Thyroid gland (tissue), 4 donors: Measurements from ENCODE around the gene PTPRB.

ENCODE experiments used
- CTCF ChIP-seq, 6 experiments: fragments of 200-600 bp in 3 of 6; fragments of 450-650 bp in 3 of 6; sonication (generic) in 3 of 6; IDR thresholded peaks; one replicate each; pipeline ENCODE4 v1.5.1; 2016 to 2019; ENCODE audit warnings: antibody characterized with exemption in 6 of 6, mild to moderate bottlenecking in 2 of 6, inconsistent platforms in 1 of 6, moderate library complexity in 1 of 6
- POLR2A ChIP-seq, 2 donors: fragments of 450-650 bp; IDR thresholded peaks; one replicate each; pipeline ENCODE4 v1.6.1; 2017; ENCODE audit warnings: antibody characterized with exemption in 2 of 2, mild to moderate bottlenecking in 2 of 2, moderate library complexity in 1 of 2

GRCh38 chr12:70627677-70628076, 9.6 kb downstream of the PTPRB start:
- TF ChIP-seq CTCF (IDR thresholded peaks at IDR 0.05) (no peak), POLR2A (IDR thresholded peaks at IDR 0.05) (no peak)
